DMS79 treated with DMSO at 0.1 percent for 48 hours (cell line): ENCODE data around the gene MR1.
A peak's percentile ranks its signal among the peaks of the same experiment; 100 is the strongest.

Experiments used
- DNase-seq: peaks from one replicate; lab custom pipeline; 2025; lab: John Stamatoyannopoulos, UW

The MR1 gene

DNA sequence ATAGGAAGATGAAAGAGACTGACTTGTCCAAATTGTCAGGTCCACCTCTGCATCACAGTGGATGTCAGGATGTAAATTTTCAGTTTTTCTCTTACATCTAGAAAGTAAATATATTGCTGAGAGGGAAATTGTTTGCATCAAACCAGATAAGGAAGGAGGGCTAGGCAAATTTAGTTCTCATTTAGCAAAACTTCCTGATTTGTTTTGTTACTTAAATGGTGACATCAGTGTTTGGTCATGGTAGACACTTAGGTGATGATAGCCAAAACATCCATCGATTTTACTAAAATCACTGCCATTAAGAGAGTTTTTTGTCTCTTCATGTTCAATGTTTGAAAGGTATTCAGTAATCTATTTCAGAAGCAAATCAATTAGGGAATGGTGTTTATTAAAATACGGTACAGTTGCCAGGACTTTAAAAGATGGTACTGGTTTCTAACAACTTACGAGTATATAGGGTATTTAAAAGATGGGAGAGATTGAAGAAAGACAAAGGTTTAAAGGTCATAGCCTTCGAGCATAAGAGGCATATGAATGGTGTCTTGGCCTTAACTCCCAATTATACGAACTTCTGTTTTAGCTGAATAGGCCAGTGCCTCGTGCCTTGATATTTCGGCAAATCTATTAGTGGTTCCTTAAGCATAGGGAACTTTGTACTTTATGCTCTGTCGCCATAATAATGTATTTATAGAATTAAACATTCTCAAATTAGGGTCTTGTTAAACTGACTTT lies 57.7 kb downstream of the MR1 start:
- DNase-seq = no peak

DNA sequence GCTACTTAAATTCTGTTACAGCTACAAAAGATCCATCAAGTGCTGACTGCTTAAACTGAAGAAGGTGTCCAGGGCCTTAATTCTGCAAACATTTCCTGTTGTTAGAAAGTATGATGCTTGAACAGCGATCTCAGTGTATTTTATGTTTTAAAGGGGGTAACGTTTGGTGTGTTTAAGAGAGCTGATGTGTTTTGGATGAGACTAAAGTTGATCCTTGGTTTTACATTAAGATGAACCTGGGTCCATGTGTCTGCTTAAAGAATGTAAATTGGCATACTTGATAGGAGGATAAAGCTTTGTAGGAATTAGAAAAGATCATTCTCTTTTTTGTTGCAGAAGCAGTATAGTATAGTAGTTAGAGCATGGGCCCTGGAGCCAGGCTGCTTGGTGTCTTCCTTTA lies 58.3 kb downstream of the MR1 start:
- no peak for DNase-seq

DNA sequence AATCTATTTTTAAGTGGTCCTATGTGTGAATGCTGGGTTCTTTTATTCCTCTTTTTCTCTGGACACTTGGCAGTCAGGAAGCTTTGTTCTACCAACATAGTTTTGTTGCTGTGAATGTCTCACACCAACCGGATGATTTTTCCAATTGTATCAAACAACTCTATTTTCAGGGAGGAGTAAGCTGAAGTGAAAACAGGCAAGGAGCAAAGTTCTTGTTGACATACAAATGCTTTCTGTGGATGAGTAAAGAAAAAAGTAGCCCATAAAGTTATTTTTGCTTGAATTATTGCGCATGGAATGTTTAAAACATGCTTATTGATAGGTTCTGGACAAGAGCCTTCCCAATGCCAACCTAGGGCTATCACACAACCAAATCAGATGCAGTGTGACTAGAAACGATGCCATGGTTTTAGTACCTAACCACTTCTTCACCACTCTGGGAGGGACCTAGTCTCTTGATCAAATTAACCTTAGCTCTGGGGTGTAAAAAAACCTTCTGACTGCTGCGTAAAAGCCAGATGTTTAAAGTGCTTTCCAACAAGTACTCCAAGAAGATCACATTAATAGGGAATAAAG lies 59.2 kb downstream of the MR1 start:
- DNase-seq = no peak

DNA sequence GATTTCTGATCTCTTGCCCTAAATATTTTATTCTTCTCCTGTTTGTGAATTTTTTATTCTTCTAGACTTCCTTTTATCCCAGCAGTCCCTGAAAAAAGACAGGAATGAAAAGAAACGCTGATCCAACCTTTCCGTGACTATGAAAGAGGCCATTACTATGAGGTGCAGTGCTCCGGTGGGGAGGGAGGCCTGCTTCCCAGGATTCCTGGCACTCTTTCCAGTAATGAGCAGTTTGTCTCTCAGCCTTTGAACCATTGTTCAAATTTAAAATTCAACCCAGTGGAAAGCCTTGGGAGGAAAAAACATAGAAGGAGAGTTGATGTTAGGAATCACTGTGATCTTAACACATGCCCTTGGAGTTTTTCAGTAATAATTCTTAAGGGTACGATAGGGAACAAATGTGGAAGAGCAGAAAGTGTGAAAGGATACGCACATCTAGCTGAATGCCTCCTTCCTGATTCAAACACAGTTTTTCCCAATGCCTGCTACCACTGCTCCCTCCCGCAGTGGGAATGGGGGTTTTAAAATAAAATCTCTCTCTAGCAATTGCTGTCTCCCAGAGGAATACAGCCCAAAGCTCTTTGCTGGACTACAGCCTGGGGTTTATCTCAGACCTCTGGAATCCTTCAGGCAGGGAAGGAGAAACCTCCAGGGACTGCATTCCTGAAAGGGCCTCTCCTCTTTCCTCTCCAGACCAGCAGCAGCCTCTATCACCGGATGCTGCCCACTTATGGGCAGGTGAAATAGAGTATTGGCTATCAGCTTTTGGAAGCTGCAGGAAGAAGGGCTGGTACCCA lies 60.8 kb downstream of the MR1 start:
- no peak for DNase-seq

DNA sequence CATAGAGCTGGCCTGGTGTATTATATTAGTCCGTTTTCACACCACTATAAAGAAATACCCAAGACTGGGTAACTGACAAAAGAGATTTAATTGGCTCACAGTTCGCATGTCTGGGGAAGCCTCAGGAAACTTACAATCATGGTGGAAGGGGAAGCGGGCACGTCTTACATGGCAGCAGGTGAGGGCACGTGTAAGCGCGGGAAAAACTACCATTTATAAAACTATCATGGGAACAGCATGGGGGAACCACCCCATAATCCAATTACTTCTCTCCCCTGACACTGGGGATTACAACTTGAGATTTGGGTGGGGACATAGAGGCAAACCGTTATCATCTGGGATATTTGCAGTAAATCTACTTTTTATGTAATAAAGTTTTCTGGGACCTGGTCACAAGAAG lies 61.5 kb downstream of the MR1 start:
- no peak for DNase-seq

DNA sequence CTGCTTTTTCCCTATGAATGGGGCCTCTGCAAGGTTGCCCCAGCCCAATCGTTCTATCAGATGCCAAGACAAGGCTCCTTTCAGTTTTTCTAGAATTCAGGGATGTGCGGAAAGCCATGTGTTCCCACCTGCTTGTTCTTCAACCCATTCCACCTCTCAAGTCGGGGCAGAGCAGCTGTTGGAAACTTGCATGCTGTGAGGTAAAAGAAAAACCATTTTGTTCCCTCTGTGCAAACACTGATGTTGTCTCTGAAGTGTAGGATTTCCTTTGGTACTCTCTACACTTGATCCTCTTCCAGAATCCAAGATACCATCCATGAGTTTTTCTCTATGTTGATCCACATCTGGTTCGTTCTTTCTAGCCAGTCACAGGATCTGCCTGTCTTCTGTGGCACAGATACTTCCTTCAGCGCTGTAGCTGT lies 62.0 kb downstream of the MR1 start:
- peak; percentile 73 for DNase-seq

DNA sequence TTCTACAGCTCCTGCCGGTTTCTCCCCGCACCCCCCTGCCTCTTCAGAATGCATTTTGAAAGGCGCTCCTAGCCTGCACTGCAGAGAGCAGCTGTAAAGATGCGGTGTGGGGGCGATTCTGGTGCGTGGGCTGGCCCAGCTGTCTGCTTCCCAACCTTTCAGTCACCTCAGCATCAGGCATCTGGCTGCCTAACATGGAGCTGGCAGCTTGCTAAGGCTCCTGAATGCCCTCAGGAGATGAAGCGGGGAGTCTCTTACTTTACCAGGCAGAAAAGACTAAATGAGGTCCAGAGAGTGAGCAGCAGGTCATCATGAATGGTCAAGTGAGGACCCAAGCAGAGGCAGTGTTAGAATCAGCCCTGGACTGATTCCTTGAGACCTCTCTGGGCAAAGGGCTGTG lies 63.5 kb downstream of the MR1 start:
- no peak for DNase-seq

DNA sequence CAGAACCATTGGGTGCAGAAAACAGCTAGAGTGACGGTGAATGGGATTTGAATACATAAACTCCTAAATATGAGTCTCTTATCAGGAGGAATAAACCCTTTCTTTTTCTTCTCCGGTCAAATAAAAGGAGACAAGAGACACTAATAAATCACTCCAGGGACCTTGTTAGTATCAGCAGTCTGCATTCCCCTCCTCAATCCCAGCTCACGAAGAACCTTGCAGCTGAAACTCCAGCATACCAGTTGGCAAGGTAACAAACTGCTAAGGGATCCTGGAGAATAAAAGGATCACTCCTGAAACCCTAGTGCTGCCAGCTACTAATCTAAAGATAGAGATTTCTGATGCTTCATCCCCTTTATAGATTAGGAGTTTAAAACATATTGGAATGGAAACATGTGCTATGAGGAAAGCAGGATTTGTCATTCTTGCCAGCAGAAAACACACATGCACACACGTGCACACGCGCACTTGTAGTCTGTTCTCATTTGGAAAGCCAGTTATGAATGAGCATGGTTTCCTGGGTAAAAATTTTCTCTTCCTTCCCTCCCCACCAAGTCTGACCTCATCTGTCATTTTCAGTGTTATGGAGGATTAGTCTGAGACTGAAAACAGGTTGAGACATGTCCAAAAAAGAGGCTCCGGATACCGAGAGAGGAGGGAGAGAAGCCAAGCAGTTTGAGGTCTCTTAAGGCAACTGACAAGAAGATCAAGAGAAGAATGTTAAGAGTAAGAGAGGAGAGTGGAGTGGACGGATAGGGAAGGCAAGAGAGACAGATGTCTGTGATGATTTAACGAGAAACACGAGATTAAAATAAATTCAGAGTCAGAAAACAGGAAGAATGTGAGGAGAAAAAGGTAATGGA lies 65.6 kb downstream of the MR1 start:
- DNase-seq = peak; percentile 69

DNA sequence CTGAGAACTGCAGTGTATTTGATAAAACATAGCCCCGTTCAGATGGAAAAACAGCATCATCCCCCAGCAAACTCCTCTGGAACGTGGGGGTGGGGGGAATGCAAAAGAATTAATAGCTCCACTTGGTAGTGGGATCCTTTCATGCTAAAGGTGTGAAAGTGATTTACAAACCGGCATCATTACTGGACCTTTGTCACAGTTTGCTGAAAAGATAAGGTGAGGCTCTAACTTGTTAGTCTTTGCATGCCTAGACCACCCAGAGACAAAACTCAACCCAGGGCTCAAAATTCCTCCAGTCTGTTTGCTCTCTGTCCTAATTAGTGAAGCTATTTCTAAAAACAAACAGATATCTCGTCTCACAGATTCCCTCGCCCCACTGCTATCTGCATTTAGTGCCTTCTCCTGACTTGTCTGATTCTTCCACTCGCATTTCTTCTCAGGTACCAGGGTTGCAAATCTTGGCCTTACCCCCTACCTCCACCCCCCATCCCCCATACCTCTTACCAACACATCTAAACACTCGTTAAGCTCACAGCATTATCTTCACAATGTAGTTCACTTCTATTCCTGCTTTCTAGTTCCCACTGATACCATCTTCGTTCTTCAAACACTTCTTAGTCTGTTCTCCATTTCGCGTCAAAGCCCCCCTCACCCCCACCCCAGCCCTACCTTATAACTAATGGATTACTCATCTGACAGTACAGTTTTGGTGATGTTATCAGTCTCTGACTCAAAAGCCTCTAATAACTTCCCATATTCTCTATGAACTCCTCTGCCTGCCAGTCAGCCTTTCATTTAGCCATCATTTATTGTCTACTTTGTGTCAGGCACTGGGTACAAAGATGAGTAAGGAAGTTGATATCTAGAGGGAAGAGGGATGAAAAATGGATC lies 66.5 kb downstream of the MR1 start:
- no peak for DNase-seq

DNA sequence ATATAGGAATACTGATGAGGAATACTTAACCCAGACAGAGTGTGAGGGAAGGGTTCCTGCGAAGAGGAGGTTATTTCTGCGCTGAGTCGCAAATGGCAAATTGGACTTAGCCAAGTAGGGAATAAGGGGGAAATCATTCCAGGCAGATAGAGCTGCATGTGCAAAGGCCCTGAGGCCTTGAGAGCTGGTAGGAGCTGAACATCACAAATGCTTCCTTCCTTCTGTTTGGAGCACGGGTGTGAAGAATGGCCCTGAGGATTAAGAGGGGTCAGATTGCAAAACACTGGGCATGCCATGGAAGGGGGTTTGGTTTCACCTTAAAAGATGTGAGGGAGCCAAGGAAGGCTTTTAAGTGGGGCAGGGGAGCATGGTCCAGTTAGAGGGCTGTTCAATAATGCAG lies 67.2 kb downstream of the MR1 start:
- no peak for DNase-seq

DNA sequence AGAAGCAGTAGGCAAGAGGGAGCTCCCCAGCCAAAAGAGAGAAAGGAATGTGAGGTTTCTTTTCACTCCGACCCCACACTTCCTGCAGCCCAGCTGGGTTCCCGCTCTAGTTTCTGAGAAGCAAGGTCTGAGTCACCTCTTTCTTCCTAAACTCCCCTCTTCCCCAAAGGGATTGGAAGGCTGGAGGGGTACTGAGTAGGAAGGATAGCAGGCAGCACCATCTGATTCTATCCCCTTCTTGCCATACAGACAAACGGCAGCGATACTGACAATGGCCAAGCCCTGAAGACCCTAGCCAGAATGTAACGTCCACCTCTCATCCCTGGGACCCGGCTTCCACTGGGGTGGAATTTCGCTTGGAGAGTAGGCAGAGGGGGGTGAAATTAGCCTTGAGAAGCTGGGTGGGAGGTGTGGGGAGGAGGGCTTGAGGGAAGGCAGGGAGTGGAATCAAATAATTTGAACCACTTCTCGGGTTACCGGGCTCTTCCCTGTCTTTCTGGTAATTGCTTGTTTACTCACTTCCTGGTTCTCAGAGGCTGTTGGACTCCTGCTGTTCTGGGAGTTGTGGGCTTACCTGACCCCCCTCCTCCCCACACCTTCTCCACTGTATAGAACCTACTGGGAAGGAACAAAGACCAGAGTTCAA lies 67.9 kb downstream of the MR1 start:
- DNase-seq = peak; percentile 47

DNA sequence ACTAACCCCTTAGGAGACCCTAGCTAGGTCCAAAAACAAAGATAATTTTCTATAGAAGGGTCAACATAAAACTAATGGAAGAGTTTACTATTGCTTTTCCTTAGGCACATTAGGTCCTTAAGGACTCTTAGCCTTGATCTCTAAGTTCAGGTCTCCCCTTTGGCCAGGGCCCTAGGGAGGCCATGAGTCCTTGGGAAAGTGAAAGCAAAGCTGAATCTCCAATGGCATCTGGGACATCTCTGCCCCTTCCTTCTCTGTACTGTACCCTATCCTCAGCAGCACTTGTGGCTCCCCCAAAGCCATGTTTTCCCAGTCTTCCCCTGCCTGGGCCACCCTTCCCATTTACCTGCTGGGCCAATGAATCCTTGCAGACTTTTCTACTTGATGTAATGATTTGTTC lies 69.1 kb downstream of the MR1 start:
- no peak for DNase-seq

DNA sequence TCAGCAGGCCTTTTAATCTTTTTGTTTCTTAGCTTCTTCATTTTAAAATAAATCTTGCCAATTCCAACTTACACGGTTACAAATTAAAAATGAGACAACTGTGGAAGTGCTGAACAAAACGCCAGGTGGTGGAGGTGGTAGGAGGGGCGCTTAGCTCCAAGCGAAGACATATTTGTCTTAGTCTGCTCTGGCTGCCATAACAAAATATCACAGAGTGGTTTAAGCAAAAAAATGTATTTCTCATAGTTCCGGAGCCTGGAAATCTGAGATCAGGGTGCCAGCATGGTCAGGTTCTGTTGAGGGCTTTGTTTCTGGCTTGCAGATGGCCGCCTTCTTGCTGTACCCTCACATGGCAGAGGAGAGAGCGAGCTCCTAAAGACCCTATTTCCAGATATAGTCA lies 69.6 kb downstream of the MR1 start:
- DNase-seq = no peak

DNA sequence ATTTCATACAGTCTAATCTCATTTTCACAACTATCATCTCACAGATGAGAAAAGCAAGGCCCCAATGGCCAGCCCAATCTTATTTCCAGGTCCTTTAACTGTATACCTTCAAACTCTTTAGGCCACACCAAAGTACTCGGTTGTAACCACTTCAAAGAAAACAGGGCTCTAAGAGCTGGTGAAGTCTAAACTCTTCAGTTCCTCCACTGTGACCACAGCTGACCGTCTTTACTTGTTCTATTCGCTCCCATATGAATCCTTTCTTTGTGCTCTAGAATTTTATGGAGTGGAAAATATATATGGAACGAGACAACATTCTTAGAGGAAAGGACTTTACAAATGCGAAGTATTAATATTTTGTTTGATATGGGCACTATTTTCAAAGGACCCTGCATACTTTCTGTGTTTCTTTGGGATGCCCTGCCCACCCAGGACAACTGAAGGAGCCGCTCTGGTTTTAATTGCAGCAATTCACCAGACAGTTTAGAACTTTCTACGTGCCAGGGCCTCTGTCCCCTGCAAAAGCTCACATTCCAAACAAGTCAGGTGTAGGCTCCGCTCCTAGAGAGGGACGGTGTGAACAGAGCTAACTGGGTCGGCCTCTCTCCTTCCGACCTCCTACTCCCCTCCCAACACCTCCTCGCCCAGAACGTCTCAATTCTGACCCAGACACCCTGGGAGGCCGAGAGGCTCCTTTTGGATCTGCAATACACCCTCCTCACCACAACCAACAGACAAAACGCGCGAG lies 70.4 kb downstream of the MR1 start:
- DNase-seq = peak; percentile 53

DNA sequence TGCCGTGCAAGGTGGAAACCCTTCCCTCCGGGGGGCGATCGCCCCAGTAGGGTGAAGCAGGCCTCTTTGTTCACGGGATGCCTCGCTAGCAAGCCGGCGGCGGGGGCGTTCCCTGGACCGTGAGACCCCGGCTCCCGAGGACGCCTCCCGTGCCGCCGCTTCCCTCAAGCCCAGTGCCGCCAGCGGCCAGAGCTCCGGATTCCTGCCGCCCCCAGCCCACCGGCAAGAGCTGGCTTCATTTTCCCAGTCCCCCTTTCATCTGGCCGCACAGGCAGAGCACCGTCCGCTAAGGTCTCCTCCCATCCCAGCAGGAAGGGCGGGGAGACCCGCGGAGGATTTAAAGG lies 71.0 kb downstream of the MR1 start:
- DNase-seq = no peak

DNA sequence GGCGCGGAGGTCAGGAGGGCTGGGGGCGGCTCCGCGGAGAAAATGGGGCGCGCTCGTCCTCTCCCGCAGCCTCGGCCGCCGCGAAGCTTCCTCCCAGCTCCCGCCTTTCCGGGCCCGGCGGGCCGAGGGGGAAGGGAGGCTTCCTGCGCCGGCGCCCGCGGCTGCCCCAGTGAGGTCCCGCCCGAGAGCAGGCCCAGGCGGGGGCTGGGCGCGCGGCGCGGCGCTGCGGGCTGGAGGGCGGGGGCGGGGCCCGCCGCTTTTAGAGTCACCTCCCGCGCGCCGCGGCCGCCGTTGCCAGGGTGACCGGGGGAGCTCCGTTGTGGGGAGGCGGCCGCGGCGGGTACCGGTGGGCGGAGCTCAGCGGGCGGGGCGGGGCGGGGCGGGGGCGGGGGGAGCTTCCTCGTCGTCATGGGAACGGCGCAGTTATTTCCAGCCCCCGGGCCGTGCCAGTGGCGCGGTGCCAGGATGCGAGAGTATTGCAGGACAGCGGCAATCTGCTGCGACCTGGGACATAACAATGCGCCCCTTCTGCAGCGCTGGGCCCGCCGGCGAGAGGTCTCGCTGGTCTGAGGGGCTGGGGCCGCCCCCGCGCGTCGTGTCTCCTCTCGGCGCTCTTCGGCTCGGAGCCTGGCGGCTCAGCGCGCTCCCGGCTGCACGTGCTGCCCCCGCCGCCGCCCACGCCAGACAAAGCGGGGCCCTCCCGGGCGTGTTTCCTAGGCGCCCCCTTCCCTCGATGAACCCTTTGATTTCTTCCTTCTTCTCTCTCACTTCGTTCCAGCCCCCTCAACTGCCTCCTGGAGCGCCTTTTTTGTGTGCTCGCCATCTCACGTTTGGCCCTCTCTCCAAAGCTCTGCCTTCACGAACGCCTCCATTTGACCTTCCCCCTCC lies 71.6 kb downstream of the MR1 start:
- DNase-seq = peak; percentile 82

DNA sequence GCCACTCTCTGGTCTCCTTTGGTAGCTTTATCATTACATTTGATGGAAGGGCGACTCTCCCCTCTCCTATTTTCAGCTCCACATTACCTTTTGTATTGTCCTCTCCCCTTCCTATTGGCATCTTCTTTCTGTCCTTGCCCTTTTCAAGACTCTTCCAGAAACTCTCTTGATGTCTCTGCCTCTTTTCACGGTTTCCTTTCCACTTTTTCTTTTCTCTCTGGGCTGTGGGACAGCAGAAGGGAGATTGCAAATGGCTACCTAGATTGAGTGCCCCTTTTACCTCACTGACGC lies 72.2 kb downstream of the MR1 start:
- DNase-seq = no peak

DNA sequence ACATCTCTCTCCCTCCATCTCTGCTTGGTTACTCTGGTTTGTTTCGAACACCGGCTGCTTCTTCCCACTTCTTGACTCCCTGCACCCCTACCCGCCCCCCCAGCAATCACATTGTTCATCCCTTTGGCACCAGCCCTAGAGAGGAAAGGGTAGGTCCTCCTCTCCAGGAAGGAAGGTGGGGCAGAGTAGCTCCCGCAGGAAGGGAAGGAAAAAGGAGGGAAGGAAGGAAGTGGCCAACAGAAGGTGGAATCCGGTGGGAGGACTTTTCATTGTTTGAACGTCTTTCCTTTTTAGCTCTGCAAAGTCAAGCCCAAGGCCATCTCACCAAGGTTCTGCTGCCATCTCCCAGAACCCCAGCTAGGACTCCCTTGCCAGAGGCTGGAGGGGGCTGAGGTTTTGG lies 72.7 kb downstream of the MR1 start:
- no peak for DNase-seq

DNA sequence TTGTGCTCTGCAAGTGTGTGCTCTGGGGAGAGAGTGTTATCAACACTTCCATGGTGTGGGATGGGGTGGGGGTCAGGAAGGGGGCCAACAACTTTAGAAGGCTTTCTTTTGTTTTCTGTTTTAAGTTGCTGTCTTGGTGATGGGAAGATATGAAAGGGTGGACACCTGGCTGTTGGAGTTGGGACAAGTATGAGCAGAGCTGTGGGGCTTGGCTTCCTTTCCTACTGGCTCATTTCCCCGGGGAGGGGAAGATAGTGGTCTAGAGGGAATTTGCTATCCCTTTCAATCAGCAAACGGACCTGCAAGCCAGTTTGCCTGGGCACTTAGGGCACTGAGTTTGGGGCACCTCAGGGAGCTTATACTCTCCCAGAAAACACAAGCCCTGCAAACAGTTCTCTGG lies 73.9 kb downstream of the MR1 start:
- DNase-seq = no peak
